Measurements from ENCODE around the gene CYB561D2. TPM values are rescaled to one million over a fixed set of nuclear protein-coding genes. Genes with fewer than 3 reads are reported as not detected.

Gene CYB561D2
- total RNA-seq, 1 experiment from 2014 or later: 37.9 TPM

- no peak for DNase-seq (ENCODE audit: low read depth)
Observed at GRCh38 chr3:50390508-50391224, 40.0 kb downstream of the CYB561D2 start.

GRCh38 chr3:50392101-50392715, 41.5 kb downstream of the CYB561D2 start:
- no peak for DNase-seq (ENCODE audit: low read depth)

- no peak for DNase-seq (ENCODE audit: low read depth)
Observed at GRCh38 chr3:50393061-50393460, 42.4 kb downstream of the CYB561D2 start.

- DNase-seq (ENCODE audit: low read depth): no peak
Observed at GRCh38 chr3:50395070-50395860, 44.6 kb downstream of the CYB561D2 start.

GRCh38 chr3:50396502-50396901, 45.8 kb downstream of the CYB561D2 start:
- DNase-seq (ENCODE audit: low read depth): no peak

- DNase-seq (ENCODE audit: low read depth): no peak
Observed at GRCh38 chr3:50401978-50402595, 51.4 kb downstream of the CYB561D2 start.

Other genes with a start within 250 kb of the CYB561D2 start
- gene SEMA3F, start 195.5 kb upstream of the CYB561D2 start, total RNA-seq (2014; rRNA removed): 0.17 and 0.83 TPM in 2 replicates
- gene GNAT1, start 159.3 kb upstream of the CYB561D2 start, total RNA-seq (2014; rRNA removed): not detected in 2 replicates
- gene SLC38A3, start 145.6 kb upstream of the CYB561D2 start, total RNA-seq (2014; rRNA removed): 1.1 TPM in 1 of 2 replicates, not detected in the other
- gene GNAI2, start 114.7 kb upstream of the CYB561D2 start, total RNA-seq (2014; rRNA removed): 297 and 323 TPM in 2 replicates
- 2.1 and 4.1 TPM in 2 replicates for gene SEMA3B, start 81.7 kb upstream of the CYB561D2 start, total RNA-seq (2014; rRNA removed)
- not detected in 2 replicates for gene LSMEM2, start 71.8 kb upstream of the CYB561D2 start, total RNA-seq (2014; rRNA removed)
- 127 and 129 TPM in 2 replicates for gene IFRD2, start 58.4 kb upstream of the CYB561D2 start, total RNA-seq (2014; rRNA removed)
- gene HYAL3, start 51.5 kb upstream of the CYB561D2 start, total RNA-seq (2014; rRNA removed): 4.2 and 6.9 TPM in 2 replicates
- 12.7 and 15.1 TPM in 2 replicates for gene NAA80, start 51.5 kb upstream of the CYB561D2 start, total RNA-seq (2014; rRNA removed)
- gene HYAL1, start 47.3 kb upstream of the CYB561D2 start, total RNA-seq (2014; rRNA removed): 0.23 and 0.32 TPM in 2 replicates
- 106 and 145 TPM in 2 replicates for gene HYAL2, start 28.1 kb upstream of the CYB561D2 start, total RNA-seq (2014; rRNA removed)
- gene TUSC2, start 22.6 kb upstream of the CYB561D2 start, total RNA-seq (2014; rRNA removed): 23.7 and 37.8 TPM in 2 replicates
- gene RASSF1, start 10.0 kb upstream of the CYB561D2 start, total RNA-seq (2014; rRNA removed): 26.3 and 32.4 TPM in 2 replicates
- 1.3 and 1.9 TPM in 2 replicates for gene ZMYND10, start 5.1 kb upstream of the CYB561D2 start, total RNA-seq (2014; rRNA removed)
- gene NPRL2, start 87 bp upstream of the CYB561D2 start, total RNA-seq (2014; rRNA removed): 23.9 and 27.8 TPM in 2 replicates
- gene TMEM115, start 8.7 kb downstream of the CYB561D2 start, total RNA-seq (2014; rRNA removed): 67.8 and 76.5 TPM in 2 replicates
- gene CACNA2D2, start 152.8 kb downstream of the CYB561D2 start, total RNA-seq (2014; rRNA removed): not detected in 2 replicates
- gene C3orf18, start 216.9 kb downstream of the CYB561D2 start, total RNA-seq (2014; rRNA removed): 15.1 and 18.7 TPM in 2 replicates
- 10.5 and 11.4 TPM in 2 replicates for gene HEMK1, start 218.7 kb downstream of the CYB561D2 start, total RNA-seq (2014; rRNA removed)